CD4-positive, alpha-beta T cell (primary cell): ENCODE results near the gene PBX4. TPM values are rescaled to one million over a fixed set of nuclear protein-coding genes. Genes with fewer than 3 reads are reported as not detected.

Experiments used
- ATAC-seq: fragments of 200-7000 bp; cut with Tn5 transposase; one replicate; pipeline ENCODE4 v1.10.0; 2022; ENCODE audit warnings: mild to moderate bottlenecking; ENCODE audit not compliant: poor library complexity
- CTCF ChIA-PET: fragments of 350-600 bp; sonication (Branson Sonifier 250); formaldehyde crosslinking; loops from one replicate; lab custom pipeline; 2021; ENCODE audit warnings: antibody characterized with exemption, inconsistent platforms; lab: Charles Lee
- POLR2A ChIA-PET: fragments of 350-600 bp; sonication (Branson Sonifier 250); formaldehyde crosslinking; loops from one replicate; lab custom pipeline; 2021; ENCODE audit warnings: antibody characterized with exemption, inconsistent platforms; lab: Charles Lee
- DNase-seq, 14 experiments: peaks; one replicate each; pipeline ENCODE4 v3.0.0-alpha.2; 2013 to 2020; ENCODE audit warnings: mixed read lengths in 2 of 14
- H3K27ac ChIP-seq, 2 donors: one replicate each; pipeline versions ENCODE4 v1.5.1 to v1.7.0; 2013; ENCODE audit warnings: low read length in 2 of 2, low read depth in 1 of 2, mild to moderate bottlenecking in 1 of 2
- H3K27me3 ChIP-seq, 2 experiments: 1 replicate in 1 of 2; 2 replicates in 1 of 2; pipeline versions ENCODE4 v1.6.1 to v1.7.0; 2013; ENCODE audit warnings: low read length in 2 of 2, control low read depth in 1 of 2, mild to moderate bottlenecking in 1 of 2, moderate library complexity in 1 of 2; ENCODE audit not compliant: insufficient read depth in 2 of 2, control insufficient read depth in 1 of 2
- H3K36me3 ChIP-seq: one replicate; pipeline ENCODE4 v1.6.1; 2013; ENCODE audit warnings: low read length, control low read depth; ENCODE audit not compliant: insufficient read depth
- H3K4me1 ChIP-seq: one replicate; pipeline ENCODE4 v1.6.1; 2013; ENCODE audit warnings: low read length, control low read depth; ENCODE audit not compliant: insufficient read depth
- H3K4me3 ChIP-seq: one replicate; pipeline ENCODE4 v1.5.1; 2013; ENCODE audit warnings: mild to moderate bottlenecking, low read length, moderate library complexity
- H3K9me3 ChIP-seq, 2 experiments: 1 replicate in 1 of 2; 2 replicates in 1 of 2; pipeline versions ENCODE4 v1.6.1 to v1.7.0; 2013; ENCODE audit warnings: low read length in 2 of 2, mild to moderate bottlenecking in 2 of 2, control low read depth in 1 of 2, moderate library complexity in 1 of 2; ENCODE audit not compliant: control insufficient read depth in 1 of 2, insufficient read depth in 1 of 2
- H3K27ac Mint-ChIP-seq: one replicate; pipeline ENCODE4 v1.8.0; 2020; ENCODE audit warnings: mixed read lengths
- H3K27me3 Mint-ChIP-seq: one replicate; pipeline ENCODE4 v1.8.0; 2021; ENCODE audit warnings: mixed read lengths
- H3K36me3 Mint-ChIP-seq: one replicate; pipeline ENCODE4 v1.8.0; 2021; ENCODE audit warnings: low read depth, mixed read lengths
- H3K4me1 Mint-ChIP-seq: one replicate; pipeline ENCODE4 v1.8.0; 2021; ENCODE audit warnings: low read depth, mixed read lengths
- H3K4me3 Mint-ChIP-seq: one replicate; pipeline ENCODE4 v1.8.0; 2020; ENCODE audit warnings: mild to moderate bottlenecking, mixed read lengths
- H3K9me3 Mint-ChIP-seq: one replicate; pipeline ENCODE4 v1.8.0; 2020; ENCODE audit warnings: mixed read lengths
- CTCF ChIP-seq: fragments of 200-600 bp; IDR thresholded peaks from one replicate; pipeline ENCODE4 v1.8.0; 2022; ENCODE audit warnings: antibody characterized with exemption, mild to moderate bottlenecking
- intact Hi-C, 2 experiments: fragments of 100-400 bp; cut with DNase I in 1 of 2; cut with micrococcal nuclease in 1 of 2; formaldehyde crosslinking; loops; one replicate each; pipeline versions ENCODE4 v1.15.1 to v1.9.0; 2023 to 2025; cut with DNase I, micrococcal nuclease
- total RNA-seq, 174 experiments: library from RNA in 2 of 174; stranded (reverse) in 2 of 174; gene quantifications; one replicate each; pipeline ENCODE4 v1.2.3 and lab custom pipeline; 2021 to 2026

PBX4 gene
- total RNA-seq, 2 experiments from 2014 or later, result 50.1 to 51.8 TPM

DNA sequence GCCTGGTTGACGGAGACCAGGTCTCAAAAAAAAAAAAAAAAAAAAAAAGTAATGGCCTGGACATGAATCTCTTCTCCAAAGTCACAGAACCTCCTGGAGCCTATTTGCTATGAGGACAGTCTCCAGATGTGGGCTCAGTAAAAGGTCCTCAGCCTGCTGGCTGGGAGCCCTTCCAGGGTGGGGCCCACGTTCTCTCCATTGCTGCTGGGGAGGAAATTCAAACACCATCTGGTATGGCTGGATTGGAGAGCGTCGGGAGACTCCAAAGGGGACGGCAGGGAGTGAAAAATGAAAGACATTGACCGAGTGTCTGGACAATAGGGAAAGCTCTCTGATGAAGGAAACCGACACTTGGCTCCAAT lies 1.3 kb upstream of the PBX4 start:
- peak overlapping the region; percentile 34 for H3K4me3 Mint-ChIP-seq
- Histone ChIP-seq H3K27ac (no peak overlapping the region), H3K36me3 (peaks cover 12% of the 10 kb centered on the region), H3K9me3 (no peaks in the 10 kb centered on the region), H3K4me3 (no peak overlapping the region), H3K27me3 (no peaks in the 10 kb centered on the region), H3K4me1 (peaks cover 56% of the 10 kb centered on the region)
- intact Hi-C loops, result loop anchor here in 1 of 2 experiments (5.0 kb wide), 1 partner anchor 43 kb away; no protein-coding TSS in a partner anchor
- peaks cover 31% of the 10 kb centered on the region for H3K36me3 Mint-ChIP-seq
- peaks cover 48% of the 10 kb centered on the region for H3K4me1 Mint-ChIP-seq
- CTCF ChIA-PET, result interaction anchor here (1.2 to 2.0 kb wide), 2 partner anchors 9 to 88 kb away, joined by 3 to 5 read pairs; no protein-coding TSS in a partner anchor
- POLR2A ChIA-PET, result interaction anchor here (0.8 kb wide), 1 partner anchor 13 kb away, joined by 3 read pairs; no protein-coding TSS in a partner anchor
- H3K27ac Mint-ChIP-seq, result no peak overlapping the region
- no peaks in the 10 kb centered on the region for H3K27me3 Mint-ChIP-seq
- DNase-seq, result no peak
- ATAC-seq, result no peak
- H3K9me3 Mint-ChIP-seq, result no peaks in the 10 kb centered on the region
- no peak for TF ChIP-seq CTCF

GRCh38 chr19:19619181-19619848 lies 828 bp upstream of the PBX4 start:
- DNase-seq (peak in 2 of 14 experiments; percentile 18 to 24), ATAC-seq (no peak)
- peak overlapping the region; percentile 82 for H3K27ac Mint-ChIP-seq
- H3K9me3 Mint-ChIP-seq, result no peaks in the 10 kb centered on the region
- H3K4me1 Mint-ChIP-seq, result peaks cover 48% of the 10 kb centered on the region
- Histone ChIP-seq H3K36me3 (peaks cover 9% of the 10 kb centered on the region), H3K27ac (peak overlapping the region; percentile 37 to 68), H3K4me3 (peak overlapping the region; percentile 35), H3K27me3 (no peaks in the 10 kb centered on the region), H3K4me1 (peaks cover 57% of the 10 kb centered on the region), H3K9me3 (no peaks in the 10 kb centered on the region)
- H3K36me3 Mint-ChIP-seq, result peaks cover 28% of the 10 kb centered on the region
- POLR2A ChIA-PET, result interaction anchor here (0.8 to 2.2 kb wide), 5 partner anchors 13 to 49 kb away, joined by 3 to 6 read pairs (median 5); partner anchors contain the start of gene ZNF101
- intact Hi-C loops, result loop anchor here in 1 of 2 experiments (5.0 kb wide), 1 partner anchor 42 kb away; no protein-coding TSS in a partner anchor
- no peaks in the 10 kb centered on the region for H3K27me3 Mint-ChIP-seq
- H3K4me3 Mint-ChIP-seq, result peak overlapping the region; percentile 92
- CTCF ChIA-PET, result interaction anchor here (2.0 kb wide), 1 partner anchor 87 kb away, joined by 5 read pairs; no protein-coding TSS in a partner anchor
- no peak for TF ChIP-seq CTCF

- ChIA-PET CTCF (interaction anchor here (0.6 to 1.7 kb wide), 4 partner anchors 9 to 222 kb away, joined by 3 to 6 read pairs (median 6); partner anchors contain the start of gene GMIP), POLR2A (no interaction called here)
- Histone ChIP-seq H3K27ac (peak overlapping the region in 1 of 2 donors; percentile 29), H3K4me3 (no peak overlapping the region), H3K27me3 (no peaks in the 10 kb centered on the region), H3K9me3 (no peaks in the 10 kb centered on the region), H3K36me3 (peaks cover 14% of the 10 kb centered on the region), H3K4me1 (peaks cover 58% of the 10 kb centered on the region)
- intact Hi-C loops, result loop anchor here in 1 of 2 experiments (5.0 kb wide), 1 partner anchor 38 kb away; no protein-coding TSS in a partner anchor
- Mint-ChIP-seq H3K27ac (peak overlapping the region; percentile 50), H3K9me3 (no peaks in the 10 kb centered on the region), H3K36me3 (peaks cover 32% of the 10 kb centered on the region), H3K27me3 (no peaks in the 10 kb centered on the region), H3K4me3 (peak overlapping the region; percentile 88), H3K4me1 (peaks cover 69% of the 10 kb centered on the region)
- no peak for ATAC-seq
- DNase-seq, result peak in 5 of 14 experiments; percentile 25 to 78 (median 63)
- TF ChIP-seq CTCF, result no peak
These were observed 3.4 kb downstream of the PBX4 start for GRCh38 chr19:19615086-19615485.
